ENCODE measurements around the gene PSMF1. TPM values are rescaled to one million over a fixed set of nuclear protein-coding genes. Genes with fewer than 3 reads are reported as not detected.

PSMF1 gene
- total RNA-seq, 1 experiment from 2014 or later: 153 TPM

DNA sequence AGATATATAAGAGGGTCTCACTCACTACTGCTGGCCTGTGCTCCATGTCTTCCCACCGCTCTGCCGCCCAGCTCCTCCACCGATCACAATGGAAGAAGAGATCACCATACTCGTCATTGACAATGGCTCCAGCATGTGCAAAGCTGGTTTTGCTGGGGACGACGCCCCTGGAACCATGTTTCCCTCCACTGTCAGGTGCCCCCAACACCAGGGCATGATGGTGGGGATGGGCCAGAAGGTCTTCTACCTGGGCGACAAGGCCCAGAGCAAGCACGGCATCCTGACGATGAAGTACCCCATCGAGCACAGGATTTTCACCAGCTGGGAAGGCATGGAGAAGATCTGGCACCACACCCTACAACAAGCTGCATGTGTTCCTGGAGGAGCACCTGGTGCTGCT lies 42.1 kb downstream of the PSMF1 start (continued):
- TF ChIP-seq TCF7L2 (IDR thresholded peaks at IDR 0.05; ENCODE audit: borderline replicate concordance, extremely low read depth, insufficient read depth, insufficient read length) (no peak), JUND (IDR thresholded peaks at IDR 0.05) (no peak), FOSL1 (IDR thresholded peaks at IDR 0.05; ENCODE audit: low read depth) (no peak), EGR1 (IDR thresholded peaks at IDR 0.05; ENCODE audit: low read depth) (no peak), ELF1 (IDR thresholded peaks at IDR 0.05; ENCODE audit: borderline replicate concordance, low read depth) (no peak), EZH2 (IDR thresholded peaks at IDR 0.05) (no peak), SIN3A (IDR thresholded peaks at IDR 0.05; ENCODE audit: low read depth) (no peak)

DNA sequence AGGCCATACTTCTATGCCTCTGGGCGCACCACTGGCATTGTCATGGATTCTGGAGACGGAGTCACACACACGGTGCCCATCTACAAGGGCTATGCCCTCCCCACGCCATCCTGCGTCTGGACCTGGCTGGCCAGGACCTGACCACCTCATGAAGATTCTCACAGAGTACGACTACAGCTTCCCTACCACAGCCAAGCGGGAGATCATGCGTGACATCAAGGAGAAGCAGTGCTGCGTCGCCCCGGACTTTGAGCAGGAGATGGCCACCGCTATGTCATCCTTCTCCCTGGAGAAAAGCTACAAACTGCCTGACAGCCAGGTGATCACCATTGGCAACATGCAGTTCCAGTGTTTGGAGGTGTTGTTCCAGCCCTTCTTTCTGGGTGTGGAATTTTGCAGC lies 42.6 kb downstream of the PSMF1 start:
- Histone ChIP-seq H3K9me2 (ENCODE audit: insufficient read depth) (no peaks in the 10 kb centered on the region), H3K36me3 (ENCODE audit: control insufficient read depth in 1 of 2, insufficient read depth in 2 of 2, low read length in 2 of 2) (peaks cover 21 to 31% of the 10 kb centered on the region in 2 experiments), H3K4me1 (ENCODE audit: control insufficient read depth in 1 of 2, insufficient read depth in 2 of 2, low read length in 2 of 2) (no peaks in the 10 kb centered on the region), H4K20me1 (ENCODE audit: insufficient read depth) (no peaks in the 10 kb centered on the region), H3K79me2 (ENCODE audit: insufficient read depth, low read length) (peaks cover 5% of the 10 kb centered on the region), H2AFZ (ENCODE audit: low read depth, low read length, poor library complexity, severe bottlenecking) (no peak overlapping the region), H3K4me3 (replicated peaks in 1 of 2; ENCODE audit: low read depth in 1 of 2, low read length in 2 of 2) (no peak overlapping the region), H3K27ac (ENCODE audit: low read depth, low read length) (no peak overlapping the region), H3K9me3 (ENCODE audit: control insufficient read depth in 1 of 2, insufficient read depth in 1 of 2, low read depth in 1 of 2, low read length in 2 of 2) (no peaks in the 10 kb centered on the region), H3K4me2 (ENCODE audit: low read length) (no peak overlapping the region), H3K9ac (ENCODE audit: low read length) (no peak overlapping the region), H3K27me3 (ENCODE audit: insufficient read depth, low read length) (no peaks in the 10 kb centered on the region)
- DNase-seq (ENCODE audit: low read depth, low spot score): no peak
- ChIA-PET POLR2A (no interaction called here), CTCF (no interaction called here), RAD21 (ENCODE audit: low non-redundant PET in 1 of 2, low total read pairs in 2 of 2, uncharacterized antibody in 2 of 2, unreplicated experiment in 2 of 2) (no interaction called here)
- no TSS peak for BruUV-seq (replicated peaks)
- intact Hi-C loops (cut with micrococcal nuclease): no loop called here
- no peak for ATAC-seq
- TF ChIP-seq EZH2 (IDR thresholded peaks at IDR 0.05) (no peak), EGR1 (IDR thresholded peaks at IDR 0.05; ENCODE audit: low read depth) (no peak), ELF1 (IDR thresholded peaks at IDR 0.05; ENCODE audit: borderline replicate concordance, low read depth) (no peak), SP1 (IDR thresholded peaks at IDR 0.05; ENCODE audit: low read depth) (no peak), CBX3 (IDR thresholded peaks at IDR 0.05; ENCODE audit: low read depth) (no peak), POLR2AphosphoS5 (IDR thresholded peaks at IDR 0.05; ENCODE audit: low read depth, low read length) (no peak), SRF (IDR thresholded peaks at IDR 0.05; ENCODE audit: low read depth) (no peak), TCF7L2 (IDR thresholded peaks at IDR 0.05; ENCODE audit: borderline replicate concordance, extremely low read depth, insufficient read depth, insufficient read length) (no peak), ZNF274 (IDR thresholded peaks at IDR 0.05; ENCODE audit: low read depth, low read length) (no peak), YY1 (IDR thresholded peaks at IDR 0.05; ENCODE audit: extremely low read depth, insufficient replicate concordance, low read depth, low read length) (no peak), RAD21 (IDR thresholded peaks at IDR 0.05; ENCODE audit: low read depth) (no peak)
- TF ChIP-seq, protein P1, sequence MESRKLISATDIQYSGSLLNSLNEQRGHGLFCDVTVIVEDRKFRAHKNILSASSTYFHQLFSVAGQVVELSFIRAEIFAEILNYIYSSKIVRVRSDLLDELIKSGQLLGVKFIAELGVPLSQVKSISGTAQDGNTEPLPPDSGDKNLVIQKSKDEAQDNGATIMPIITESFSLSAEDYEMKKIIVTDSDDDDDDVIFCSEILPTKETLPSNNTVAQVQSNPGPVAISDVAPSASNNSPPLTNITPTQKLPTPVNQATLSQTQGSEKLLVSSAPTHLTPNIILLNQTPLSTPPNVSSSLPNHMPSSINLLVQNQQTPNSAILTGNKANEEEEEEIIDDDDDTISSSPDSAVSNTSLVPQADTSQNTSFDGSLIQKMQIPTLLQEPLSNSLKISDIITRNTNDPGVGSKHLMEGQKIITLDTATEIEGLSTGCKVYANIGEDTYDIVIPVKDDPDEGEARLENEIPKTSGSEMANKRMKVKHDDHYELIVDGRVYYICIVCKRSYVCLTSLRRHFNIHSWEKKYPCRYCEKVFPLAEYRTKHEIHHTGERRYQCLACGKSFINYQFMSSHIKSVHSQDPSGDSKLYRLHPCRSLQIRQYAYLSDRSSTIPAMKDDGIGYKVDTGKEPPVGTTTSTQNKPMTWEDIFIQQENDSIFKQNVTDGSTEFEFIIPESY (IDR thresholded peaks at IDR 0.05; ENCODE audit: extremely low read depth, insufficient replicate concordance, low read length): no peak
- TF ChIP-seq, protein P2, sequence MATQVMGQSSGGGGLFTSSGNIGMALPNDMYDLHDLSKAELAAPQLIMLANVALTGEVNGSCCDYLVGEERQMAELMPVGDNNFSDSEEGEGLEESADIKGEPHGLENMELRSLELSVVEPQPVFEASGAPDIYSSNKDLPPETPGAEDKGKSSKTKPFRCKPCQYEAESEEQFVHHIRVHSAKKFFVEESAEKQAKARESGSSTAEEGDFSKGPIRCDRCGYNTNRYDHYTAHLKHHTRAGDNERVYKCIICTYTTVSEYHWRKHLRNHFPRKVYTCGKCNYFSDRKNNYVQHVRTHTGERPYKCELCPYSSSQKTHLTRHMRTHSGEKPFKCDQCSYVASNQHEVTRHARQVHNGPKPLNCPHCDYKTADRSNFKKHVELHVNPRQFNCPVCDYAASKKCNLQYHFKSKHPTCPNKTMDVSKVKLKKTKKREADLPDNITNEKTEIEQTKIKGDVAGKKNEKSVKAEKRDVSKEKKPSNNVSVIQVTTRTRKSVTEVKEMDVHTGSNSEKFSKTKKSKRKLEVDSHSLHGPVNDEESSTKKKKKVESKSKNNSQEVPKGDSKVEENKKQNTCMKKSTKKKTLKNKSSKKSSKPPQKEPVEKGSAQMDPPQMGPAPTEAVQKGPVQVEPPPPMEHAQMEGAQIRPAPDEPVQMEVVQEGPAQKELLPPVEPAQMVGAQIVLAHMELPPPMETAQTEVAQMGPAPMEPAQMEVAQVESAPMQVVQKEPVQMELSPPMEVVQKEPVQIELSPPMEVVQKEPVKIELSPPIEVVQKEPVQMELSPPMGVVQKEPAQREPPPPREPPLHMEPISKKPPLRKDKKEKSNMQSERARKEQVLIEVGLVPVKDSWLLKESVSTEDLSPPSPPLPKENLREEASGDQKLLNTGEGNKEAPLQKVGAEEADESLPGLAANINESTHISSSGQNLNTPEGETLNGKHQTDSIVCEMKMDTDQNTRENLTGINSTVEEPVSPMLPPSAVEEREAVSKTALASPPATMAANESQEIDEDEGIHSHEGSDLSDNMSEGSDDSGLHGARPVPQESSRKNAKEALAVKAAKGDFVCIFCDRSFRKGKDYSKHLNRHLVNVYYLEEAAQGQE (IDR thresholded peaks at IDR 0.05; ENCODE audit: low read depth): no peak
- TF ChIP-seq, protein P3, sequence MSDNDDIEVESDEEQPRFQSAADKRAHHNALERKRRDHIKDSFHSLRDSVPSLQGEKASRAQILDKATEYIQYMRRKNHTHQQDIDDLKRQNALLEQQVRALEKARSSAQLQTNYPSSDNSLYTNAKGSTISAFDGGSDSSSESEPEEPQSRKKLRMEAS (IDR thresholded peaks at IDR 0.05): no peak
